GM18867 (cell line): ENCODE data around the gene FSIP1.

Source experiments
- ATAC-seq: cut with Tn5 transposase; IDR thresholded peaks from one replicate; pipeline ENCODE4 v1.9.1; 2021; ENCODE audit warnings: mild to moderate bottlenecking, moderate library complexity; ENCODE audit not compliant: unreplicated experiment

The FSIP1 gene

DNA sequence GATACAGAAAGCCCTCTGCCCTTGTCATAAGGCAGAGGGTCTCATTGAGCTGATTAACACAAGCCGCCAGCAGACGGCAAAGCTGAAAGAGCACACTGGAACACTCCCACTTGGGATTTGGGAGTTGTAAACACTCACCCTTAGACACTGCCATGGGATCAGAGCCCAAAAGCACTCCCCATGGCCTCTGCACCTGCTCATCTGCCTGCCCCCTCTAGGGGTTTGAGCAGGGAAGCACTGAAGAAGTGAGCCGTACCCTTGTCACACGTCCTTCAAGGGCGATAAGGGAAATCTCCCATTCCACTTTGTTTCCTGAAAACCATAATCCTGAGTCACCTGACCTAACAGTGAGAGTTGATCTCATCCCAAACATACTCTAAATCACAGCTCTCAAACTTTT, 14.7 kb downstream of the FSIP1 start:
- no peak for ATAC-seq

- ATAC-seq, result no peak
Measured at GRCh38 chr15:39761006-39761405, 21.6 kb downstream of the FSIP1 start.

DNA sequence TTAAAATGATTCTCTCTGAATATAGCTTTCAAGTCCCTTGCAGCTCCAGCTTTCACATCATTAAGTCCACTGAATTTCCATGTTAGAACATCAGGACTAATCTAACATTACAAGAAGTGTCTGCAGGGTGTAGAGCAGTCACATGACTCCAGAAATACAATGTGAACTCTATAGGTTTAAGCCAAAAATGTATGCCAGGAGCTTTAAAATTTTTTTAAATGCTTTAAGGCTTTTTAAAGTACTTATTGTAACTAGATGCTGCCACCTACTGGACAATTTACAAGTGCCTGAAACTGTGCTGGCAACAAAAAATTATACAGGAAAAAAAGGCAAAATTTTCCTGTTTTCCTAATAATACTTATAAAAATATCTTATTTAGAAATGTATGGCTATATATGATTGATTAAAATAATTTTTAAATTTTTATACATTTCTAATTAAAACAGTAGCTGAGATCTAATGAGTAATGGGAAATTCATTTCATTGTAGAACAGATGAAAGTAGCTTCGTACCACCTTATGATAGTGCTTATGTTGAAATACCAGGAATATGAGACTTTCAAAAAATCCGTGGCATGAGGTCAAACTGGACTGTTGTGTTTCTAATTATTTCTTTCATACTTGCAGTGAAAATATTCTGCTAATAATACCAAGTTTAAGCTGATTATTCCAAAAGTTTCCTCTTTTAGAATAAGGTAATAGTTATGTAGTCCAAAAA, 25.7 kb downstream of the FSIP1 start:
- ATAC-seq, result no peak

DNA sequence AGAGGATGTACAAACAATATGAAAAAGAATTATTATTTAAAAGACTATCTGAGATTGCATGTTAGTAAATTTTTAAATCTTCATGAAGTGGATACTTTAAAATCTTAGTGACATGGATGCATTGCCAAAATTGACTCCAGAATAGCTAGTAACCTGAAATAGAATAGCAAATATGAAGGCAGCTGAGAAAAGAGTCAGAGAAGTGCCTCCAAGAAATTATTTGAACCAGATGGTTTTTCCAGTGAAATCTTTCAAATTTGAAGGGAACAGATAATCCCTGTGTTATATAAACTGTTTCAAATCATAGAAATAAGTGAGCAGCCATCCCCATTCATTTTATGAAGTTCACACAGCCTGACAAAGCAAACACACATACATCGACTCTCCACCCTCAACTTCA, 29.6 kb downstream of the FSIP1 start:
- no peak for ATAC-seq

DNA sequence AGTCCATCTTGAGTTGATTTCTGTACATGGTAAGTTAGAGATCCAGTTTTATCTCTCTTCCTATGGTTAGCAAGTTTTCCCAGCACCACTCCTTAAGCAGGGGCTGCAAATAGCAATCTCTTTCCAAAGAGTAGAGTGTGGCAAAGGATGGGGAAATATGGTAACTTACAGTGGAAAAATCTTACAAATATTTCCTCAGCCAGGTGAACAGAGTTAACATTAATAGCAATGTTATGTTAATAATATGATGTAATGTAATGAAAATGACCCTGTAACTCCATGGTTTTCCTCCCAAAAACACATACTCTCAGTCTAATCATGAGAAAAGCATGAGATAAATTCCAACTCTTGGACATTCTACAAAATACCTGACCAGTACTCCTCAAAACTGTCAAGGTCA, 30.4 kb downstream of the FSIP1 start:
- no peak for ATAC-seq

- ATAC-seq, result no peak
Measured at GRCh38 chr15:39748276-39748675, 34.4 kb downstream of the FSIP1 start.

GRCh38 chr15:39747326-39747725, 35.3 kb downstream of the FSIP1 start:
- no peak for ATAC-seq

DNA sequence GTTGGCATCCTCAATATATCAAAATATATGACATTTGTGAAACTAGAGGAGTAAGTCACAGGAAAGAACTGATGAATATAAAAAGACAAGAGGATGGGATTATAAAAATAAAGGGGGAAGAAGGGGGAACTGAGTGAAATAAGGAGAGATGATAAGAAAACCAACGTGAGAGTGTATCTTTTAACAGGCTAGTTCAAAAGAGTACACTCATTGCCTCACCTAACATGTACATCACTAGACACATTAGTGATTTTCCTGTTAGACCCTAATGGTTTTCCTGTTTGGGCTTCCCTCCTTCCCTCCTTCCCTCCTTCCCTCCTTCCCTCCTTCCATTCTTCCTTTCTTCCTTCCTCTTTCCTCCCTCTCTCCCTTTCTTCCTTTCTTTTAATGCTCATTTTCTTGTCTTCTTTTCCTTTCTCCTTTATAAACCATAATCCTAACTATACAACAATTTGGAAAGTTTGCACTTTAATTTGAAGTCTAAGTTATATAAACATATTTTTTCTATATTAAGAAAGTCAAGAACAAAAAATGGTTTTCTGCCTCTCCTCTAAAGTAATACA, 35.8 kb downstream of the FSIP1 start:
- ATAC-seq, result no peak

DNA sequence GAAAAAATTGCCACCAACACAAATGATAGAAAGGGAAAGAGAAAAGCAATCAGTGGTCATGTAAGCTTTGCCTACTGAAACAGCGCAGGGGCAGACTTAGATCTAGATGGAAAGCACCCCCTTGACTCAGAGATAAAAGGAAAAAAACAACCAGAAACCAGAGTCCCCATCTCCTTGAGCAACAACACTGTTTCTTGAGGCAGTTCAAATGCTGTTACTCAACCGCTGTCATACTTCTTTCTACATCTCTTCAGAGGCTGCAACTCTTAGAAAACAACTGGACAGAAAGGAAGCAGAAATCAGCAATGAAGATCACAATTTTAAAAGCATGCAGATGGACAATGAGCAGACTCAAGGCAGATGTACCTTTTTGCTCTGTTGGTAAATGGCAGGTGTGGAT, 36.5 kb downstream of the FSIP1 start:
- ATAC-seq, result no peak

GRCh38 chr15:39745415-39745814, 37.2 kb downstream of the FSIP1 start:
- ATAC-seq, result no peak

GRCh38 chr15:39744334-39745103, 38.1 kb downstream of the FSIP1 start:
- ATAC-seq, result no peak

- ATAC-seq, result no peak
Measured at GRCh38 chr15:39743611-39744010, 39.0 kb downstream of the FSIP1 start.

DNA sequence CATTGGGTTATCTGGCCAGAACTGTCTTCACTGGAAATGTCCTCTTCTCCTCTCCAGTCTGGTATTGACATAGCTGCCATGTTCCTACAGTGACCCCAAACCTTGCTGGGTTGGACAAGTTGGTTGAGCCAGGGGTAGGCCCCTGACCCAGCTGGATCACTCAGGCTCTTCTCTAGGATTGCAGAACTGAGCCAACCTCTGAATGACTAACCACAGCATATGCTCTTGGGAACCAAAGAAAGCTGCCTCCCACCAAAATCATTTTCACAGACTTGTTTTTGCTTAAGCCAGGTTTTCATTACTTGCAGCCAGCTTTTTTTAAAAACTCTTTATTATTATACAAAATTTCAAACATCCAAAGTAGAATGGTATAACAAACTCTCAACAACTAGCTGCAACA, 41.4 kb downstream of the FSIP1 start:
- ATAC-seq, result no peak

- ATAC-seq, result no peak
Measured at GRCh38 chr15:39738998-39739397, 43.6 kb downstream of the FSIP1 start.

DNA sequence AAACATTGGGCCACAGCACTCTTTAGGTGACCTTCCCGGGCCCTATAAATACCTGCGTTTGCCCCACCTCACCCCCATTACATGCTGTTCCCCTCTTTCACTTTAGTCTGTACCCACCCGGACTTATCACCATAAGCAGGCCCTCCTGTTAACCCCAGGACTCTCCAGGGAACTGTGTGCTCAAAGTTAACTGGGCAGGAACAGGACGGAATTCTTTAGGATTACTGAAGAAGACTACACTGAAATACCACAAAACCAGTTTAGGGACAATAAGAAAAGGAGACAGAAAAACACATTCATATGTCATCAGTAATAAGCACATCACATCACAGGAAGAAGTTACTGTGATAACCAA, 45.5 kb downstream of the FSIP1 start:
- ATAC-seq, result no peak

DNA sequence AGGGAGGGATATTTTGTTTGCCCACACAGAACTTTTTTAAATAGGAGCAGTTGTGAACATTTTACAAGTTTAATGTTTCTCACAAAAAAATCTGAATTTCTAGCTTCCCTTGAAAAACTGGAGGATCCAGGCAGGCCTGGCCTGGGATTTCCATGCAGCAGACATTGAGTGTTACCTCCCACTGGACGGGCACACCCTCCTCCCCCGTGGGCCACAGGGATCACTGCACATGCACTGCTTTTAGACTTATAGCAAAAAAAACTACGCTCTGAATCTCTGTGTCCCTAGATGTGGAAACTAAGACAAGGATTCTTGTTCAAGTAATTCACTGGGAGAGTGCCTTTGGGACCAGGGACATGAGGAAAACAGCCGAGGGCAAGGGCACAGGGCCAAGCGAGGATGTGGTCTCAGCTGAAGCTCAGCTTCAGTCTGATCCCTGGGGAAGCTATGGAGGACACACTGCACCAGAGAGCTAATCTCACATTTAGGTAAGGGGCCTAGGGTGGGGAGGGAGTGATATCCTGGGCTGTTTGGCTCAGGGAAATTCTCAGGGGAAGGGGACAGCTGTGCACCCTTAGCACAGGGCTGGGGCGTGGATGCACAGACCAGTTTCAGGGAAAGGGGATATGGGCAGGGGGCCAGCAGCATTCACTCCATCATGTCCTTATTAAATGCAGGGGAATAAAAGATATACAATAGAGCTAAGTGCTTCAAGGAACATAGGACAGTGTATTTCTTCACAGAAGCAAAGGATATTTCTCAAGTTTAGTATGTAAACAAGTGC, 46.0 kb downstream of the FSIP1 start:
- ATAC-seq, result no peak

- no peak for ATAC-seq
Measured at GRCh38 chr15:39735120-39735717, 47.4 kb downstream of the FSIP1 start.

GRCh38 chr15:39731266-39731665, 51.4 kb downstream of the FSIP1 start:
- ATAC-seq, result no peak

- ATAC-seq, result no peak
Measured at GRCh38 chr15:39730552-39730951, 52.1 kb downstream of the FSIP1 start.

GRCh38 chr15:39729500-39729899, 53.1 kb downstream of the FSIP1 start:
- no peak for ATAC-seq

GRCh38 chr15:39728845-39729244, 53.8 kb downstream of the FSIP1 start:
- no peak for ATAC-seq
